T47D (cell line): ENCODE data around the gene ASB5.

Experiments
- DNase-seq, 2 experiments: peaks; one replicate each; pipeline versions ENCODE4 v3.0.0 to v3.0.0-alpha.2; 2011 to 2012; ENCODE audit warnings: low read depth in 1 of 2, low spot score in 1 of 2
- JUND ChIP-seq: IDR thresholded peaks from 2 replicates; pipeline ENCODE4 v1.6.1; 2012; ENCODE audit warnings: low read depth
- in situ Hi-C: cut with HindIII; loops from 2 replicates; pipeline ENCODE4 v1.10.0; 2016; ENCODE audit warnings: low sequenced_read_pairs, low pct_unique_long_range_greater_than_20kb

The ASB5 gene

DNA sequence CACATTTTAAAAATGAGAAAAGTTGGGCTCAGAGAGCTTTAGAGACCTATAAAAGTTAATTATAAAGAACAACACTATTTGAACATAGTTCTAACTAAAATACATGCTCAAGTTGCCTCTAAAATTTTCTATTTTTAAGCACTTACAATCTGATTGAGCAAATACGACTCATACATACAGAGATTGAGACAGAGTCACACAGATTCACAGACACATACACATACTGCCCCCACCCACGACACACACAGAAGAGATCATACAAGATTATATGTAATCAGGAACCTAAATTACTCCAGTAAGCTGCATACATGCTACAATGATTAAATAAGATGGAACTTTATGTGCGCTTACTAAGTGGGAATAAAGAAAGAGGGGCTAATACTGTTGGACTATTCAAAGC, 2.7 kb upstream of the ASB5 start:
- DNase-seq, result no peak
- in situ Hi-C loops, result no loop called here
- no peak for TF ChIP-seq JUND

DNA sequence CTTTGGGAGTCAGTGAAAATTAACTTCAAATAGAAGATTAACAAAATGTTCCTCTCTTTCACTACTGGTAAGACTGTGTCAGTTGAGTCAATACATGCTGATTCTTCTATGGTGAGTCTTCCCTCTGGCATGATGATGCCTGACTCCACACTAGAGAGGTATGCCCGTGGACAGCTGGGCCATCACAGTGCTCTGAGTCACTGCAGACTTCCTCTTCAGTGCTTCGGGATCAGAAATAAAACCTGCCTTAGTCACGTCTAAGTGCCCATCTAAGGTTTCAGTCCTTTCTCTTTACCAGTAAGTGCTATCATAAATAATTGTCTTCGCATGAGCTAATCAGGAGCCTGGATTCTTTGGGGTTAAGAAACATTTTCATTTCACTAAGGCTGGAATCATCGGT, 1.6 kb upstream of the ASB5 start:
- TF ChIP-seq JUND, result no peak
- DNase-seq, result no peak
- in situ Hi-C loops, result no loop called here

DNA sequence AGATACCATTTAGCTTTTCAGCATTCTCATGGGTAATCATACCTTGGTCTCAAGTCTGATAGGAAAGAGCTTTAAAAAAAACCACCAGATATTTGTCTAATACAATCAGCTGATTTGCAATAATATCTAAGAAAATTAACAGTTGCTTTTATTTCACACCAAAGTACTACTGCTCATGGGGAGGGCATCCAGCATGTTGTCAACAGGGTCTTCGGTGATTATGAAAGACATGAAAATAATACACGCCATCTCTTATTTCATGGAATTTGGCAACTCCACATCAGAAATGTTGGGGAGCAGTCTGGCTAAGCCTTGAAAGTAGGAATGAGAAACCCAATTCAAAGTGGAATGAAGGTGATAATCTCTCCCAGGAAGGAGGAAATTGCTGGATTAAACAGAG, 3.0 kb downstream of the ASB5 start:
- in situ Hi-C loops, result no loop called here
- no peak for DNase-seq
- TF ChIP-seq JUND, result no peak

DNA sequence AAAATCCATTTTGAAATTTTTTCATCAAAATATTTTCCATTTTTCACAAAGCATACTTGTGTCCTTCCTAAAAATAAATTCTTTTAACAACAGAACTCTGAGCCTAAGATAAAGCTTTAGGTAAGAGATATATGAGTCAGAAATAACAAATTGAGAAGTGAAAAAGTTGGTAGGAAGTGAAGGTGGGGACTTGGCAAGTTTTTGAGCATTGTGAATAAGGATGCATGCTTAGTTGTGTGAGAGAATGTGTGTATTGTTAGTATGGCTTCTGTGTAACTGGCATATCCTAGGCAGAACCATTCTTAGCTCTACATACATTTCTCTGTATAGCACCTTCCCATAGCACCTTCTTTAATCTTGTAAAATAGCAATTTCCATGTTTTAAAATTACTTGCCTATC, 6.8 kb downstream of the ASB5 start:
- no peak for DNase-seq
- TF ChIP-seq JUND, result no peak
- in situ Hi-C loops, result no loop called here

DNA sequence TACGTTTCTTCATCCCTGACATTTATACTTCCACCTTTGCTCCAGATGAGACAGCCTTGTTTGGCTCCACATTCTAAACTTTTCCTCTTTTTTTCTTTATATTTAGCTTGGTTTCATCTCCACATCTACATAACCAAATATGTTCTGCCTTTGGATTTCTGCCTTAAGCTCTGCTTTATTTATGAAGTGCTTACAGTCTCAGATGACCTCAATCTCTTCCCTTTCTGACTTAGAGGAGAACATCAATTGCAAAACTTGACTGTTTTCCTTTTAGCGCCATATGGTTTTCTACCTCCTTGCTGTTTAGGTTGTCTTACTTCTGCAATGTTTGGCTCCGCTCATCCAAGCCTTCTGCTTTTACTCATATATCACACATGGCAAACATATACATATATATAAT, 7.5 kb downstream of the ASB5 start:
- no peak for DNase-seq
- in situ Hi-C loops, result no loop called here
- TF ChIP-seq JUND, result no peak

DNA sequence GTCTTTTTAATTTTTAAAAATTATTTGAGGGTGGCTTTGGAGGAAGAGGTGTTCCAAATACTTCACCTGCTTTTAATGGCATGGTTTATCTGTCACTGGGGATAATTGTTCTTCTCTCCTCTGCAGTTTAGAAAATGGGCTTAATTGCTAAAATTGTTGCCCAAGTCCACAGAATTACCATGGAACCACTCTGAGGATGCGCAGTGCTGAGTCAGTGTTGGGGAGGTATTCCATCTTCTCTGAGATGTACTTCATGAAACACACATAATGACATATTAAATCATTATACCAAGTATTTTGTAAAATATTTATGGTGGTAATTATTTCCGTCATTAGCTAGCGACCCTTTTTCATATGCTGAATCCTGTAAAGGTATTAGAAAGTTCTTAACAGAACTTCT, 8.0 kb downstream of the ASB5 start:
- in situ Hi-C loops, result no loop called here
- DNase-seq, result no peak
- TF ChIP-seq JUND, result no peak

DNA sequence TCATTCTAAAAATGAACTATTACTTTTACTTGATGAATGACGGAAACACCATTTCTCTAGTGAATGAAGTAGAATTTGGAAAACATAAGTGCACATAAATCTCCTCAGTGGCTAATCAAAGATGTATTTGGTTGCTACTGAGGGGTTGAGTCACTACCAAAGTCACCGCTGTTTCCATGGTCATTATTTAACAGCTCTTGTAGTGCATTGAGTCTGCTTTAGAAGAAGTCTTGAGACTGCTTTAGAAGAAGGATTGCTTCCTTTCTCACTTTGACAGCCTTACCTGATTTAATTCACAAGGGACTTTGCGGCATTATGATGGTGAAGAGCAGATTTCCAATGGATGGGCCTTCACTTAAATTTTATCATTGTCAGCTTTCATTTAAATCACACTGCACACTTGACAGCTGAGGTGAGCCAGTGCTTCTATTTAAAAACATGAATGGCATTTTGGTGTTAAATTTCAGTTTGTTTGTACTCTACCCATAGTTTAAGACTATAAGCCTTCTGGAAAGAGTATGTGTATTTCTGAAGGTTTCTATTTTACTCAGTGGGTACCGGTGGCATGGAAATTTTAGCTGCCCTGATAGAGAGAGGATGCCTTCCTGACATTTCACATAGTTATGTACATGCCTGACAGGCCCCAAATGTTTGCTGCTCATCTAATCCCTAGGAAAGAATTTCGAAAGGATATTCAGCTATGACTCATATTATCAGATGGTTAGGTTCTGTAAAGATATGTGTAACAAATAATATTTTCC, 9.5 kb downstream of the ASB5 start:
- in situ Hi-C loops, result no loop called here
- no peak for TF ChIP-seq JUND
- DNase-seq, result no peak

DNA sequence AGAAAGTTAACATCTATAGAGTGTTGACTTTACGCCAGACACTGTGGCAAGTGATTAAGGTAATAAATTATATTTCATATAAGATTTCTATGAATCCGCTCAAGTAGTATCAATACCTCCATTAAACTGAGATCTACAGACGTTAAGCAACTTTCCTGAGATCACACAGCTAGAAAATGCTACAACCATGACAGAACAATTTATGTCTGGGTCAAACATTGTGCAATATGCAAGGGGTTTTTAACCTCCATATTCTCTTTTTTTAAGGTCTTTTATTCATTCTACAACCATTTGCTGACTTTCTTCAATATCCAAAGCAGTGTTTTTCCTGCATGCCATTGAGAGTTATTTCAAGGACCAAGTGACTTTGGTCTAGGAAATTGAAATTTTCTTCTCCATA, 10.9 kb downstream of the ASB5 start:
- no peak for DNase-seq
- in situ Hi-C loops, result no loop called here
- no peak for TF ChIP-seq JUND

DNA sequence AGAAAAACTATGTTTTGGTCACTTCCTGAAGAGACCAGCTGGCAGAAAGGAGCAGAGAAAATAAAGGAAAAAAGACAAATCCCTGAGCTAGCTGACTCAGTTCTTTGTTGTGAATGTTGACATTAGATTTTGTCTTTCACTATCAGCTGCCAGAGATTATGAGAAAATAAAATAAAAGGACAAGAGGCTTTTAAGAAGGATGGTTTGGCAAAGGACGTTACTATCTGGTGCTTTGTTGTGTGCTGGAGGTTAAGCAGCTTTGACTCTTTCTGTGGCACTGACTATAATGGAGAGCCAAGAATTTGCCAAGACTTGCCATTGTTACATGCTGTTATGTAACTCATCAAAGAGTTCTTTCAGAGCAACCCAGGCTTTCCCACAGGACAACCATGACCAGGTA, 12.1 kb downstream of the ASB5 start:
- DNase-seq, result no peak
- no peak for TF ChIP-seq JUND
- in situ Hi-C loops, result no loop called here

DNA sequence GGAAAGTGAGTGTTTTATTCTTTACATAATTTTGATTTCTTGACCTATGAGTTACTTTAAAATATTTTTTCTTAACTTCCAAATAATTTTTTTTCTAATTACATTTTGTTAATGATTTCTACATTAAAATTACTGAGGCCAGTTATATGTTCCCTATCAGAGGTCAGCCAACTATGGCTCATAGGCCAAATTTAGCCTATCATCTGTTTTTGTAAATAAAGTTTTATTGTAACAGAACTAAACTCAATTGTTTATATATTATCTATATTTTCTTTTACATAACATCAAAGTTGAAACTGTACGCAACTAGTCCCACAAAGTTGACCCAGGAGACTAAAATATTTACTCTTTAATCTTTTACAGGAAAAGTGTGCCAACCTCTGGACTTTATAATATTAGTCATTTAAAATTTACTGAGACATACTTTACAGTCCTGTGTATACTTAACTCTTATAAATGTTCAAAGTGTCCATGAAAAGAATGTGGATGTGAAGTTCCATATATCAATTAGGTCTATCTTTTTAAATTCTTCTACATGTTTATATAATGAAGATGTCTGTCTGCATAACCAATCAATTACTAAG, 26.2 kb downstream of the ASB5 start:
- no peak for DNase-seq
- no peak for TF ChIP-seq JUND
- in situ Hi-C loops, result no loop called here

DNA sequence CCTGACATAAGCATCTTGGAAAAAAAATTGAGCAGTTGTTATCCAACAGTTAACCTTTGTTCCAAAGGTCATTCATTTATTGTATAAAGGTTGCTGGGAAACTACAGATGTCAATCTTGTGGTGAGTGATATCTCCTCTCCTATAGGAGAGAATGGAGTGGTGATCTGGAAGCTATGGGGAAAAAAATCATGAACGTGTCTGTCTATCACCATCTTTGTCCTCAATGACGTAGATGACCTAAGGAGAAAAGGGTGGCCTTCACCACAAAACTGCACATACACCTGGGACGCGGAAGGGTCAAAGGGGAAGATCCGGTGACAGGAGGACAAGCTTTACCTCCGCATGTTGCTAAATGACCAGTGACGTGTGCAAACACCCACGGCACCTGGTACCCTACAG, 27.3 kb downstream of the ASB5 start:
- TF ChIP-seq JUND, result no peak
- in situ Hi-C loops, result no loop called here

DNA sequence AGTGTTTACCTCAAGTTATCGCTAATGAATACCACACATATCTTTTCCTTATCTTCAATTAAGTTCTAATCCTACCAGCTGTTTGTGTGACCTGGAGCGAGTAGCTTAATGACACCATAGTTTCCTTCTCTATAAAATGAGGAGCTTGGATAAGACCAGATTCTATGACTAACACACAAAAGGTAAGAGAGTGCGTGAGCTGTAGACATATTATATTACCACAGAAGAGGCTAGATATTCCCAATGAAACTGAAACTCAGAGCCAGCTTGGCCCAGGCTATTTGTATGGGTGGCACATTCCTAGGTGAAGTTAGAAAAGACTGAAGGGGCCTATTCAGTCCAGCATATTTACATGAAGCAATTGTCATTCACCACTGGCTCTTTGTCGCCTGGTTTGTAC, 30.2 kb downstream of the ASB5 start:
- in situ Hi-C loops, result no loop called here
- no peak for DNase-seq
- no peak for TF ChIP-seq JUND

More for the DNA sequence above, 27.3 kb downstream of the ASB5 start:
- DNase-seq, result no peak

DNA sequence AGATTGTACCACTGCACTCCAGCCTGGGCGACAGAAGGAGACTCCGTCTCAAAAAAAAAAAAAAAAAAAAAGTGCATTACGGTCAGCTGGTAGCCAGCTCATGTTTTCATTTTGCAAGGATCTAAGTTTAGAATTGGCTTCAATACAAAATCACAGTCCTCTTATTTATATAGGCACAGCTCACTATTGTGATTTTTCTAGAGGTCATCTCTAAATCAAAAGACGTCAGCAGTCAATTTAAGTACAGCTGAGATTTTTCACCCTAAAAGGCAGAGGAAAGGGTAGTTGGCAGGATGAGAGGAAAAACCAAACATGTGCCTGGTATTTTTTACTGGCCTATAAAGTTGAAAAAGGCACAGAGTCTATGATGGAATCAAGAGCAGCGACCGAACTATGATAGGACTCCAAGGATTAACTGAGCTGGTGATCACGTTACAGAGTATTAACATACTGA, 30.8 kb downstream of the ASB5 start:
- in situ Hi-C loops, result no loop called here
- DNase-seq, result no peak

DNA sequence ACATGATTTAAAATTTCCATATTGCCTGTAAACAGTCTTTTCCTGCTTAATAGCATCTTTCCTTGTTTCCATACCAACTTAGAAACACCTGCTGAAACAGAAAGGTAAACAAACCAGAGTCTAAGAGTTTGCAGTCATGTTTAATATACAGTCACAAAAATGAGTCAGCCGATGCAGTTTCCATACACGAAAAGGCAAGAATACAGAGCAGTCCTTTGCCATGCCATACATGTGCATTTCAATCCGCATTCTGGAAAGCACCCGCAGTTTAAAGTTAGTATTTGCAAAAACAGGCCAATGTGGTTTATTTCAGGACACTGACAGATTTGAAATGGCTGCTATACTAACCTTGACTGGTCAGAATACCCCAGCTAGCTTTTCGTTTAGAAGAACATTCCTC, 32.1 kb downstream of the ASB5 start:
- in situ Hi-C loops, result no loop called here
- DNase-seq, result no peak
- TF ChIP-seq JUND, result no peak

More for the DNA sequence above, 30.8 kb downstream of the ASB5 start:
- no peak for TF ChIP-seq JUND
